Calu3 (cell line): ENCODE data around the gene IDI2. TPM values are rescaled to one million over a fixed set of nuclear protein-coding genes. Genes with fewer than 3 reads are reported as not detected.
"Not testable (repeated sequence)": the region's sequence is repeated elsewhere in the genome, so short reads cannot be mapped to it uniquely, and the experiment has no call there.

Source experiments
- BruUV-seq: library from RNA; stranded (reverse); fragments of 400-500 nt; replicated peaks from 2 replicates; lab custom pipeline; 2021; lab: Mats Ljungman, UMichigan
- CTCF ChIA-PET: fragments of 300-600 bp; sonication (Branson Sonifier 250); formaldehyde crosslinking; loops from one replicate; lab custom pipeline; 2022; ENCODE audit warnings: antibody characterized with exemption; lab: Charles Lee
- DNase-seq: peaks from one replicate; pipeline ENCODE4 v3.0.0; 2022
- H3K27ac Mint-ChIP-seq: one replicate; pipeline ENCODE4 v1.8.0; 2022; ENCODE audit warnings: mixed read lengths; ENCODE audit not compliant: unreplicated experiment
- H3K27me3 Mint-ChIP-seq: one replicate; pipeline ENCODE4 v1.8.0; 2022; ENCODE audit warnings: mixed read lengths; ENCODE audit not compliant: unreplicated experiment
- H3K36me3 Mint-ChIP-seq: one replicate; pipeline ENCODE4 v1.8.0; 2022; ENCODE audit warnings: mild to moderate bottlenecking, moderate library complexity, mixed read lengths; ENCODE audit not compliant: insufficient read depth, unreplicated experiment
- H3K4me1 Mint-ChIP-seq: one replicate; pipeline ENCODE4 v1.8.0; 2022; ENCODE audit warnings: mild to moderate bottlenecking, low read depth, mixed read lengths; ENCODE audit not compliant: unreplicated experiment
- H3K4me3 Mint-ChIP-seq: one replicate; pipeline ENCODE4 v1.8.0; 2022; ENCODE audit warnings: mild to moderate bottlenecking, low read depth, moderate library complexity, mixed read lengths; ENCODE audit not compliant: unreplicated experiment
- H3K9me3 Mint-ChIP-seq: one replicate; pipeline ENCODE4 v1.8.0; 2022; ENCODE audit warnings: low read depth, mixed read lengths; ENCODE audit not compliant: unreplicated experiment
- intact Hi-C: fragments of 100-400 bp; cut with micrococcal nuclease; formaldehyde crosslinking; loops from one replicate; pipeline ENCODE4 v1.10.0; 2022; ENCODE audit not compliant: unreplicated experiment
- total RNA-seq: library from RNA; stranded (reverse); gene quantifications from 2 replicates; pipeline ENCODE4 v1.2.3, GENCODE V29; 2022
- TF ChIP-seq, protein P1 (sequence below): fragments of 200-600 bp; IDR thresholded peaks from one replicate; pipeline ENCODE4 v1.8.0; 2022; ENCODE audit warnings: antibody characterized with exemption; ENCODE audit not compliant: unreplicated experiment

Gene IDI2
- total RNA-seq, 1 experiment from 2014 or later, result not detected

GRCh38 chr10:1068380-1069361, 43.0 kb upstream of the IDI2 start:
- no peak overlapping the region for H3K27ac Mint-ChIP-seq
- no peaks in the 10 kb centered on the region for H3K9me3 Mint-ChIP-seq
- no peaks in the 10 kb centered on the region for H3K27me3 Mint-ChIP-seq
- BruUV-seq, result no TSS peak
- intact Hi-C loops, result no loop called here
- CTCF ChIA-PET, result no interaction called here
- peaks cover 37% of the 10 kb centered on the region for H3K4me1 Mint-ChIP-seq
- no peak for DNase-seq
- no peak overlapping the region for H3K4me3 Mint-ChIP-seq
- H3K36me3 Mint-ChIP-seq, result peaks cover 16% of the 10 kb centered on the region
- TF ChIP-seq, protein P1, sequence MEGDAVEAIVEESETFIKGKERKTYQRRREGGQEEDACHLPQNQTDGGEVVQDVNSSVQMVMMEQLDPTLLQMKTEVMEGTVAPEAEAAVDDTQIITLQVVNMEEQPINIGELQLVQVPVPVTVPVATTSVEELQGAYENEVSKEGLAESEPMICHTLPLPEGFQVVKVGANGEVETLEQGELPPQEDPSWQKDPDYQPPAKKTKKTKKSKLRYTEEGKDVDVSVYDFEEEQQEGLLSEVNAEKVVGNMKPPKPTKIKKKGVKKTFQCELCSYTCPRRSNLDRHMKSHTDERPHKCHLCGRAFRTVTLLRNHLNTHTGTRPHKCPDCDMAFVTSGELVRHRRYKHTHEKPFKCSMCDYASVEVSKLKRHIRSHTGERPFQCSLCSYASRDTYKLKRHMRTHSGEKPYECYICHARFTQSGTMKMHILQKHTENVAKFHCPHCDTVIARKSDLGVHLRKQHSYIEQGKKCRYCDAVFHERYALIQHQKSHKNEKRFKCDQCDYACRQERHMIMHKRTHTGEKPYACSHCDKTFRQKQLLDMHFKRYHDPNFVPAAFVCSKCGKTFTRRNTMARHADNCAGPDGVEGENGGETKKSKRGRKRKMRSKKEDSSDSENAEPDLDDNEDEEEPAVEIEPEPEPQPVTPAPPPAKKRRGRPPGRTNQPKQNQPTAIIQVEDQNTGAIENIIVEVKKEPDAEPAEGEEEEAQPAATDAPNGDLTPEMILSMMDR, result no peak

GRCh38 chr10:1066734-1067133, 41.1 kb upstream of the IDI2 start:
- Mint-ChIP-seq H3K4me1 (peaks cover 43% of the 10 kb centered on the region), H3K36me3 (peaks cover 20% of the 10 kb centered on the region)
- intact Hi-C loops, CTCF ChIA-PET, DNase-seq, H3K4me3 Mint-ChIP-seq, H3K27ac Mint-ChIP-seq, BruUV-seq, H3K9me3 Mint-ChIP-seq, H3K27me3 Mint-ChIP-seq: not testable (repeated sequence)

- BruUV-seq, result no TSS peak
- Mint-ChIP-seq H3K36me3 (peaks cover 20% of the 10 kb centered on the region), H3K4me3 (no peak overlapping the region), H3K27ac (no peak overlapping the region), H3K4me1 (peaks cover 44% of the 10 kb centered on the region), H3K27me3 (no peaks in the 10 kb centered on the region), H3K9me3 (no peaks in the 10 kb centered on the region)
- CTCF ChIA-PET, result interaction anchor here (0.9 kb wide), 1 partner anchor 304 kb away, joined by 3 read pairs; no protein-coding TSS in a partner anchor
- no peak for DNase-seq
- intact Hi-C loops, result no loop called here
- TF ChIP-seq, protein P1, result no peak
Observed at GRCh38 chr10:1064964-1065247, 39.2 kb upstream of the IDI2 start.

- Mint-ChIP-seq H3K9me3 (no peaks in the 10 kb centered on the region), H3K27me3 (no peaks in the 10 kb centered on the region), H3K36me3 (peaks cover 21% of the 10 kb centered on the region), H3K4me1 (peaks cover 31% of the 10 kb centered on the region), H3K27ac (no peak overlapping the region), H3K4me3 (no peak overlapping the region)
- TF ChIP-seq, protein P1, result no peak
- CTCF ChIA-PET, result no interaction called here
- intact Hi-C loops, result no loop called here
- no TSS peak for BruUV-seq
- no peak for DNase-seq
Observed at GRCh38 chr10:1063232-1063865, 37.7 kb upstream of the IDI2 start.
